CD14-positive monocyte (primary cell): ENCODE results near the gene DCAF6. TPM values are rescaled to one million over a fixed set of nuclear protein-coding genes. Genes with fewer than 3 reads are reported as not detected.
"Not testable (repeated sequence)": the region's sequence is repeated elsewhere in the genome, so short reads cannot be mapped to it uniquely, and the experiment has no call there.

ENCODE experiments used
- DNase-seq, 3 donors: peaks; one replicate each; pipeline ENCODE4 v3.0.0-alpha.2; 2011 to 2022
- H2AFZ ChIP-seq: 2 replicates; pipeline ENCODE4 v1.6.0; 2012; ENCODE audit warnings: mild to moderate bottlenecking, low read depth, low read length, inconsistent platforms; ENCODE audit not compliant: insufficient read depth, poor library complexity, severe bottlenecking
- H3K27ac ChIP-seq, 2 donors: 1 replicate in 1 of 2; 2 replicates in 1 of 2; pipeline ENCODE4 v1.5.1; 2012 to 2013; ENCODE audit warnings: low read length in 2 of 2, control low read depth in 1 of 2, inconsistent platforms in 1 of 2, low read depth in 1 of 2, mild to moderate bottlenecking in 1 of 2
- H3K27me3 ChIP-seq, 2 donors: one replicate each; pipeline versions ENCODE4 v1.6.0 to v1.6.1; 2011 to 2013; ENCODE audit warnings: low read length in 2 of 2; ENCODE audit not compliant: control insufficient read depth in 2 of 2, insufficient read depth in 2 of 2
- H3K36me3 ChIP-seq, 2 donors: replicated peaks in 1 of 2; 1 replicate in 1 of 2; 2 replicates in 1 of 2; pipeline versions ENCODE4 v1.5.1 to v1.6.1; 2012 to 2013; ENCODE audit warnings: low read length in 2 of 2, control low read depth in 1 of 2, inconsistent platforms in 1 of 2, mild to moderate bottlenecking in 1 of 2; ENCODE audit not compliant: insufficient read depth in 2 of 2, control insufficient read depth in 1 of 2
- H3K4me1 ChIP-seq, 2 donors: 1 replicate in 1 of 2; 2 replicates in 1 of 2; pipeline versions ENCODE4 v1.5.1 to v1.6.1; 2012 to 2013; ENCODE audit warnings: low read length in 2 of 2, control low read depth in 1 of 2, inconsistent platforms in 1 of 2, mild to moderate bottlenecking in 1 of 2, moderate library complexity in 1 of 2; ENCODE audit not compliant: insufficient read depth in 2 of 2, control insufficient read depth in 1 of 2
- H3K4me2 ChIP-seq: replicated peaks from 2 replicates; pipeline ENCODE3; 2012; ENCODE audit warnings: low read length, moderate library complexity, mild to moderate bottlenecking; ENCODE audit not compliant: poor library complexity, severe bottlenecking; ENCODE audit errors: extremely low read depth
- H3K4me3 ChIP-seq, 3 experiments: fragments of 200-600 bp in 1 of 3; sonication (generic) in 1 of 3; replicated peaks in 1 of 3; 1 replicate in 2 of 3; 2 replicates in 1 of 3; pipeline ENCODE4 v1.5.1; 2011 to 2013; ENCODE audit warnings: low read length in 3 of 3, mild to moderate bottlenecking in 3 of 3, control low read depth in 2 of 3, low read depth in 2 of 3, inconsistent platforms in 1 of 3, moderate library complexity in 1 of 3
- H3K79me2 ChIP-seq: 2 replicates; pipeline ENCODE4 v1.6.0; 2012; ENCODE audit warnings: mild to moderate bottlenecking, control low read depth, inconsistent platforms, low read length, moderate library complexity; ENCODE audit not compliant: insufficient read depth
- H3K9ac ChIP-seq: 2 replicates; pipeline ENCODE4 v1.6.0; 2017; ENCODE audit warnings: low read length, mild to moderate bottlenecking; ENCODE audit not compliant: insufficient read depth, poor library complexity, severe bottlenecking
- H3K9me3 ChIP-seq, 2 donors: replicated peaks in 1 of 2; 1 replicate in 1 of 2; 2 replicates in 1 of 2; pipeline versions ENCODE4 v1.5.1 to v1.6.1; 2012 to 2013; ENCODE audit warnings: low read length in 2 of 2, control low read depth in 1 of 2; ENCODE audit not compliant: control insufficient read depth in 1 of 2, insufficient read depth in 1 of 2
- H4K20me1 ChIP-seq: 2 replicates; pipeline ENCODE4 v1.6.0; 2012; ENCODE audit warnings: mild to moderate bottlenecking, low read length, control low read depth, moderate library complexity; ENCODE audit not compliant: insufficient read depth
- H3K27ac Mint-ChIP-seq, 7 donors: one replicate each; pipeline ENCODE4 v1.8.0; 2020; ENCODE audit warnings: mild to moderate bottlenecking in 7 of 7, mixed read lengths in 7 of 7, moderate library complexity in 6 of 7, inconsistent platforms in 2 of 7
- H3K27me3 Mint-ChIP-seq, 3 donors: one replicate each; pipeline ENCODE4 v1.8.0; 2021 to 2022; ENCODE audit warnings: low read depth in 3 of 3, mild to moderate bottlenecking in 3 of 3, mixed read lengths in 3 of 3, moderate library complexity in 3 of 3, inconsistent platforms in 1 of 3
- H3K36me3 Mint-ChIP-seq, 2 donors: one replicate each; pipeline ENCODE4 v1.8.0; 2020; ENCODE audit warnings: mixed read lengths in 2 of 2, inconsistent platforms in 1 of 2, mild to moderate bottlenecking in 1 of 2
- H3K4me1 Mint-ChIP-seq: one replicate; pipeline ENCODE4 v1.8.0; 2020; ENCODE audit warnings: mild to moderate bottlenecking, mixed read lengths
- H3K4me3 Mint-ChIP-seq, 2 donors: one replicate each; pipeline ENCODE4 v1.8.0; 2020; ENCODE audit warnings: mild to moderate bottlenecking in 2 of 2, mixed read lengths in 2 of 2, moderate library complexity in 1 of 2
- H3K9me3 Mint-ChIP-seq, 7 donors: one replicate each; pipeline ENCODE4 v1.8.0; 2020 to 2022; ENCODE audit warnings: mixed read lengths in 7 of 7, mild to moderate bottlenecking in 6 of 7, moderate library complexity in 6 of 7, inconsistent platforms in 2 of 7
- CTCF ChIP-seq: fragments of 200-600 bp; IDR thresholded peaks from one replicate; pipeline ENCODE4 v1.8.0; 2022; ENCODE audit warnings: antibody characterized with exemption, mild to moderate bottlenecking
- WGBS: methylation state at CpG from one replicate; pipeline ENCODE4 v1.1.5; 2013; ENCODE audit warnings: missing lambda C conversion rate; ENCODE audit not compliant: insufficient coverage; 5-methylcytosine and 5-hydroxymethylcytosine counted together
- intact Hi-C, 2 donors: fragments of 100-400 bp; cut with micrococcal nuclease; formaldehyde crosslinking; loops; one replicate each; pipeline versions ENCODE4 v1.15.0 to v1.15.1; 2023
- polyA plus RNA-seq, 3 donors: library from polyadenylated mRNA; depleted of rRNA in 1 of 3; unstranded in 2 of 3; stranded (reverse) in 1 of 3; fragments of 300-500 nt in 2 of 3; fragments of >200 nt in 1 of 3; fragmentation: Illumina TruSeq in 2 of 3; gene quantifications; 1 replicate in 2 of 3; 2 replicates in 1 of 3; pipeline ENCODE4 v1.2.3, GENCODE V29; 2012 to 2021

DCAF6 gene
- polyA plus RNA-seq, 3 donors = 11.8 to 16.1 (median 11.9) TPM

- H3K27me3 ChIP-seq = no peaks in the 10 kb centered on the region
- Mint-ChIP-seq H3K9me3 (no peaks in the 10 kb centered on the region), H3K36me3 (peaks cover 4 to 7% of the 10 kb centered on the region in 2 donors), H3K4me1 (peaks cover 7% of the 10 kb centered on the region), H3K27me3 (no peaks in the 10 kb centered on the region), H3K27ac (no peak overlapping the region), H3K4me3 (no peak overlapping the region)
- H3K9me3 ChIP-seq = no peaks in the 10 kb centered on the region
- no peak for DNase-seq
- intact Hi-C loops = no loop called here
- no CpG with 5 or more reads among the region's 2 CpGs for WGBS
- H3K9ac ChIP-seq = no peak overlapping the region
- peaks cover 60% of the 10 kb centered on the region for H3K79me2 ChIP-seq
- H3K27ac ChIP-seq = no peak overlapping the region
- H3K4me3 ChIP-seq = no peak overlapping the region
- H3K4me1 ChIP-seq = peaks cover under 1 to 3% of the 10 kb centered on the region in 2 donors
- no peak overlapping the region for H3K4me2 ChIP-seq
- H3K36me3 ChIP-seq = peaks cover 2 to 7% of the 10 kb centered on the region in 2 donors
- peaks cover 7% of the 10 kb centered on the region for H4K20me1 ChIP-seq
- H2AFZ ChIP-seq = no peak overlapping the region
- TF ChIP-seq CTCF = no peak
Observed at GRCh38 chr1:167928457-167928852, 8.0 kb upstream of the DCAF6 start.

- H3K9me3 Mint-ChIP-seq, H3K4me2 ChIP-seq, H4K20me1 ChIP-seq, H3K36me3 ChIP-seq, H3K27me3 ChIP-seq, H3K4me3 ChIP-seq, DNase-seq, H3K4me3 Mint-ChIP-seq, H3K9ac ChIP-seq, H3K9me3 ChIP-seq, H3K27me3 Mint-ChIP-seq, H3K36me3 Mint-ChIP-seq, H3K4me1 Mint-ChIP-seq, H2AFZ ChIP-seq, H3K4me1 ChIP-seq, H3K27ac Mint-ChIP-seq, H3K27ac ChIP-seq, intact Hi-C loops: not testable (repeated sequence)
- peaks cover 65% of the 10 kb centered on the region for H3K79me2 ChIP-seq
- 100% methylated on average over 7 of the region's 9 CpGs for WGBS
Observed at GRCh38 chr1:167928919-167929318, 7.6 kb upstream of the DCAF6 start.
